Fibroblast of lung (primary cell): Measurements from ENCODE around the gene DCAF8.

Experiments used
- EZH2 ChIP-seq: IDR thresholded peaks from 2 replicates; pipeline ENCODE4 v1.5.1; 2012; ENCODE audit warnings: low read length, control low read depth, mild to moderate bottlenecking; ENCODE audit errors: missing control alignments
- TF ChIP-seq, protein P1 (sequence below), 2 donors: IDR thresholded peaks in 1 of 2; conservative IDR thresholded peaks in 1 of 2; 1 replicate in 1 of 2; 2 replicates in 1 of 2; pipeline ENCODE4 v1.5.1; 2011 to 2012; ENCODE audit warnings: low read length in 2 of 2, control low read depth in 1 of 2, inconsistent platforms in 1 of 2, low read depth in 1 of 2, mild to moderate bottlenecking in 1 of 2

GRCh38 chr1:160167056-160167455 lies 95.3 kb downstream of the DCAF8 start:
- TF ChIP-seq, protein P1, sequence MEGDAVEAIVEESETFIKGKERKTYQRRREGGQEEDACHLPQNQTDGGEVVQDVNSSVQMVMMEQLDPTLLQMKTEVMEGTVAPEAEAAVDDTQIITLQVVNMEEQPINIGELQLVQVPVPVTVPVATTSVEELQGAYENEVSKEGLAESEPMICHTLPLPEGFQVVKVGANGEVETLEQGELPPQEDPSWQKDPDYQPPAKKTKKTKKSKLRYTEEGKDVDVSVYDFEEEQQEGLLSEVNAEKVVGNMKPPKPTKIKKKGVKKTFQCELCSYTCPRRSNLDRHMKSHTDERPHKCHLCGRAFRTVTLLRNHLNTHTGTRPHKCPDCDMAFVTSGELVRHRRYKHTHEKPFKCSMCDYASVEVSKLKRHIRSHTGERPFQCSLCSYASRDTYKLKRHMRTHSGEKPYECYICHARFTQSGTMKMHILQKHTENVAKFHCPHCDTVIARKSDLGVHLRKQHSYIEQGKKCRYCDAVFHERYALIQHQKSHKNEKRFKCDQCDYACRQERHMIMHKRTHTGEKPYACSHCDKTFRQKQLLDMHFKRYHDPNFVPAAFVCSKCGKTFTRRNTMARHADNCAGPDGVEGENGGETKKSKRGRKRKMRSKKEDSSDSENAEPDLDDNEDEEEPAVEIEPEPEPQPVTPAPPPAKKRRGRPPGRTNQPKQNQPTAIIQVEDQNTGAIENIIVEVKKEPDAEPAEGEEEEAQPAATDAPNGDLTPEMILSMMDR (conservative IDR thresholded peaks at IDR 0.05 in 1 of 2, IDR thresholded peaks at IDR 0.05 in 1 of 2; ENCODE audit: low read depth in 1 of 2, low read length in 2 of 2) = no peak
- TF ChIP-seq EZH2 = no peak
